Stromal cell of bone marrow (primary cell): ENCODE results near the gene SORCS2.

Experiments
- DNase-seq: peaks from one replicate; pipeline ENCODE4 v3.0.0-alpha.2; 2012; ENCODE audit warnings: low read depth

SORCS2 gene

DNA sequence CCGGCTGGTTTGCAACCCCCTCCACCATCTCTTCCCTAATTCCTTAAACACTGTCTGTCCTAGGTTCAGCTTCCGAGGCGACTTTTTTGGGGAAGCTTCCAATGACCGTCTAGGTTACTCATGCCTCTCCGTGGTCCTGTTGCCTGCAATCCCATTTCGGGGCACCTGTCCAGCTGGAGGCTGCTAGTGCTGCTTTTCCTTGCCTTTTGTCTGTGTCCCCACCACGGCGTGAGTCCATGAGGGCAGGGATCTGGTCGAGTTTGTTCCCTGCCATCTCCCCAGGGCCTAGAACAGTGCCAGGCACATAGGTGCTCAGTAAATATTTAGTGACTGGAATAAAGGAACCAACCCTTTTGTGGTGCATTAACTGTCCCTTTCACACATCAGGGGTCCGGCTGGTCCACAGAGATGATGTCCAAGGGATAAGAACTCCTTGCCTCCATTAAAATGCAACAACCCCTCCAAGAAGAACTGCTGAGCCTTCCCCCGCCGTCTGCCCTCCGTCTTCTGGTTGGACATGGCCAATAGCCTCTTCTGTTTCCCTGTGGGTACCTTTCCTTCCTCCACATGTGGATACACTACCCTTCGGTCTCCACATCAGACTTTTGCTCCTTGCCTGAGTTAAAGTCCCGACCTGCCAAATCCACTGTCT lies 5.7 kb upstream of the SORCS2 start:
- DNase-seq = no peak

DNA sequence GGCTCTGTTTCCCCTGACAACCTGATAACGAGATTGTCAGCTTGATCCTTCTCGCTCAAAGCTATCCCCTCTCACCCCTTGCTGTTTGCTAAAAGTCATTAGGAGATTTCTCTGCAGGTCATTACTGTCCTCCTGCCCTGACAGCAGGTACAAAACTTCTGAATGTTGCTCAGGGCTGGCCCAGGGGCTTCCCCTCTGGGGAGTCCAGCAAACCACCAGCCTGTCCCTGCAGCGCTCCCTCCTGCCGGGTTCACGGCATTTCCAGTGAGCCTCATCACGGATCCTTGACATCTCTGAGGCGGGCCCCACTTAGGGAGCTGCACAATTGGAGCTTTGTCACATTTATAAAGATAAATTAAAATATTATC lies 5.2 kb upstream of the SORCS2 start:
- DNase-seq = no peak

DNA sequence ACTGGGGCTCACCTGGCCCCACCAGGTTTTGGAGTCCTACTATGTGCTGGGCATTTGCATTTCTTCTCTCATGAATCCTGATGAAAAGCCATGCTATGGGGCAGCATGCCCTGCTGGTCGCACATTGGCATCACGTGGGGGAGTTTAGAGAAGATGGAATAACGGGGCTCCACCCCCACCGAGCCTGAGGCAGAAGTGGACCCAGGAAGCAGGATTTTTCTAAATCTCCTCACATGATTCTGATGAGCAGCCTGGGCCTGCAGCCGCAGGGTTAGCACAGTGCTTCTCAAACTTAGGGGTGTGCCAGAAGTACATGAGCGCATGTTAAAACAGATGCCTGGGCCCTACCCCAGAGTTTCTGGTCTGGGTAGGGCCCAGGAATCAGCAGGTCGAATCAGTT lies 4.6 kb upstream of the SORCS2 start:
- no peak for DNase-seq

DNA sequence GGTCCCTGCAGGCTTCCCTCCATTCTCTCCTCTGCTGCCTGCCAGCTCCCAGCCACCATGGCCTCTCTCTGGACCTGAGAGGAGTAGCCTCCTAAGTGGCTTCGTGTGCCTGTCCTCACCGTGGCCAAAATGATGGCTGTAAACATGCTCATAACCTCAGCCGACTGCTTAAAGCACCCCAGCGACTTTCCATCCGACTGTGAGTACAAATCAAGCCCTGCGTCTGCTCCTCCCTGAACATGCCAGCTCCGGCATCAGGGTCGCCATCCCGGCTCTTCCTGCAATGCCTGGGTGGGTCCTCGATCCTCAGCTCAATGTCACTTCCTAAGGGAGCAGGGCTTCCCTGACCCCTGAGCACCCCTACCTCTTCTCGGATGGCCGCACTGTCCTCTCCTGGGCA lies 3.3 kb upstream of the SORCS2 start:
- DNase-seq = no peak

DNA sequence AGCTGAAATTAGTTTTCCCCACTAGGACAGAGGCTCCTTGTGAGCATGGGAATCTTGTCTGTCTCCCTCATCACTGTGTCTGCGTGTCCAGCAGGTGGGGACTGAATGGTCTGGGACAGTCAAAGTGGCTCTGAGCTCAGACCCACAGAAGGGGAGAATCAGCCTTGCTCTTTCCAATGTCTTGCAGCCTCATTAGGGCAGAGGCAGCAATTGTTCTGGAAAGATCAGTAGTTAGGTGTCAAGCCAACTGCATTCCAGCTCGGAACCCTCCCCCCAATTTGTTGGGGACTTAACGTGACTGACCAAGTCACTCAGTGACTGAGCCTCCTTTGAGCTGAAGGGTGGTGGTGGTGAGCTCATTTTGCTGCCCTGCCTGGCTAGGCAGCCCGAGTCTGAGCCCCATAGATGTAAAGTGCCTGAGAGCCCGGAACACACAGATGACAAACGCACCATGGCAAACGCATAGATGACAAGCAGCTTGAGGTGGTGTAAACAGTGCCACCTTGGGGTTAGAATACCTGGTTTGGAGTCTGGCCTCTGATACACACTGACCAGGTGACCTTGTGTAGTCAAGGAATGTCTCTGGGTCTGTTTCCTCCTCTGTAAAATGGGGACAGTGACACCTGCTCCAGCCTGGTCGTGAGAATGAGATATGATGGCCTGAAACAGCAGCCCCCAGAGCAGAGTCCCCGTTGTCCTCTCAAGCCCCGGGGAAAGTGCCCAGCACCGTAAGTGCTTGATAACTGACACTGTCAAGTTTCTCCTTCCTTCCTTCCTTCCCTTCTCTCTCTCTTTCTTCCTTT lies 2.7 kb upstream of the SORCS2 start:
- no peak for DNase-seq

DNA sequence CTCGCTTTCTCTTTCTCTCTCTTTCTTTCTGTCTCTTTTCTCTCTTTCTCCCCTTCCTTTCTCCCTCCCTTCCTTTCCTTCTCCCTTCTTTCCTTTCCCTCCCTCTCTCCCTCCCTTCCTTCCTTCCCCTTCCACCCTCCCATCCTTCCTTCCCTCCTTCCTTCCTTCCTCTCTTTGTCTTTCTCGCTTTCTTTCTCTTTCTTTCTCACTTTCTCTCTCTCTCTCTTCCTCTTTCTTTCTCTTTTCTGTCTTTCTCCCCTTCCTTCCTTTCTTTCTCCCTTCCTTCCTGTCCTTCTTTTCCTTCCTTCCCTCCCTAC lies 2.1 kb upstream of the SORCS2 start:
- no peak for DNase-seq

DNA sequence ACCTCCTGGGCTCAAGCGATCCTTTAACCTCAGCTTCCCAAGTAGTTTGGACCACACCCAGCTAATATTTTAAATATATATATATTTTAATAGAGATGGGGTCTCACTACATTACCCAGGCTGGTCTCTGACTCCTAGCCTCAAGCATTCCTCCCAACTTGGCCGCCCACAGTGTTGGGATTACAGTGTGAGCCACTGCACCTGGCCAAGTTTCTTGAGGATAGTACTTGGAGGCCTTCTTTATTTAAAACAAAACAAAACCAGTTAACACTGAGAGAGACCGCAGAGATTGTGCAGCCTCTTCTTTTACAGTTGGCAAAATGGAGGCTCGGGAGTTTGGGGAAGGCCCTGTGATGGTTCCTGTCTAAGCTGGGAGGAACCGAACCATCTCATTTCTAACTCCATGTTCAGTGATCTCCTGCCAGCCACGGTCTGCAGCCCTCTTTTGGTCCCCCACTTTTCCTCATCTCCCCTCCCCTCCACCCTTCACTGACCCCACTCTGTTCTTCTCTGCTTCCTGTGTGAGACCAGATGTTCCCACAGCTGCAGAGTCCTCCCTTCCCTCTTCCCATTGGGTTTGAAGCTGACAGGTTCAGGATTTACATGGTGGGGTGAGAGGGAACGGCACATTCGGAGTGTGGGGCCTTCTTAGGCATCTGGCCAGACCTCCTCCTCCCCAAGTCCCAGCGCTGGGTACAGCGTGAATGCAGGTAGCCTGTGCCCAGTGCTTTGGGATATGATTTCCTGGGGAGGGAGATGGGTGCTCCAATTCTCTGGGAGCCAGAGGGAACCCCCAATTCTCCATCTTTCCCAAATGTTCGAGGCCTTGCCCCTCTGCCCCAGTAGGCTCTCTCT lies 1.4 kb upstream of the SORCS2 start:
- no peak for DNase-seq

DNA sequence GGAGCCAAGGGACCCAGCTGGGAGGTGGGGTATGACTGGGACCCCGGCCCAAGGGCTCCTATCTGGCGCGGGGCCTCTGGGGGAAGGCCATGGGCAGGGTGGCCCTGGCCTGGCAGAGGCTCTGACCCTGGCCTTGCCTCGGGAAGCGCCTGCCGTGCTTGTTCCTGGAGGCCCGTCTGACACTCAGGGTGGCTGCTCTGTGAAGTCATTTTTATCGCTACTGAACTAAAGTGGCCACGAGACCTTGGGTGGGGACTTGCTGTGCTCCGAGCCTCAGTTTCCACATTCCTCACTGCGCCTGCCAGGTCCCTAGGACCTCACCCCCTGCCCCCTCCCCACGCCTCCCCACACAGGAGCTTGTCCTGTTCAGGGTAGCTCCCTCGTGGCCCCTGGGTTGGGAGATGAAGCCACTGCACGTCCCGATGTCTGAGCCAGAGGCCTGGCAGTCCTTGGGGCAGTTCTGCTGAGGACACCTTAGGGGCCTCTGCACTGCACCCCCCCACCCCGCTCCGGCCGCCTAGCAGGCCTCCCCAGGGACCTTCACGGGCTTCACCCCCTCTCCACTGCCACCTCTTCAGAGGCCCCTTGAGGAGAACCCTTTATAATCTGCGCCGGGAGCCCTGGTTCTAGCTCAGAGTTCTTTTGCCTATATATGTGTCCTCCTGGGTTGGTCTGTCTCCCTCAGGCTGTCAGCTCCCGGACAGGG lies 639 bp upstream of the SORCS2 start:
- DNase-seq = no peak

DNA sequence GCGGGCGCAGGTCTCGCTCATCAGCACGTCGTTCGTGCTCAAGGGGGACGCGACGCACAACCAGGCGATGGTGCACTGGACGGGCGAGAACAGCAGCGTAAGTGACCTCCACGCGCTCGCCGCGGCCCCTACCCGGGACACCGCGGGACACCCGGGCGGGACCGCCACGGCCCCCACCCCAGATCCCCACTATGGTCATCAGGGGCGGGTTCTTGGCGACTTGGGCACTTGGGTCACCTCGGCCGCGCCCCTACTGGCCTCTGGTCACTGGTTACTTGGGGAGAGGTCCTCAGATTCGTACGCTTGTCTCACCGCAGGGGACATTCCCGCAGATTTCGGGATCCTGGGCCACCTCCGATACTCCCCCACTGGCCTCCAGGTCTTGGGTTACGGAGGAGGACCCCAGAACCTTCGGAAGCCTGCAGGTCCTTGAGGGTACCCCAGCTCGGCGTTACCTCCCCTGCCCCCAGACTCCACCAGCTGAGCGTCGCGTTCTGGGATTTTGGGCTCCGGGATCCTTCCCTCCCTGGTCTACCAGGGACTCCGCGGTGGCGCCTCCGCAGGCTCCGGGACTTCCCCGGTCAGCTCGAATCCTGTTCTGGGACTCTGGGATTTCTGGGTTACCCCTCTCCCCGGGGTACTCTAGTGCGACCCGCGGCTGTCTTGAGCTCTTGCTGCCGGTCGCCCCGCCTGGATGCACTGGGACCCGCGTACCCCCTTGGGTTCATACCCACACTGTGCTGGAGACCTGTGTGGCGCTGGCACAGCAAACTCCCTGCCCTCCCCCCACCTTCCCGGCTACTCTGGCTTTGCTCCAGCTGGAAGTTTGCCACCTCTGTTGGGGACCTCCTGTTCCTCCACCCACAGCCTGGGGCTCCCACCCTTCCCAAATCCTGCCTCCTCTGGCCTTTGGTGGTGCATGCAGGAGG lies 956 bp downstream of the SORCS2 start:
- DNase-seq = no peak

DNA sequence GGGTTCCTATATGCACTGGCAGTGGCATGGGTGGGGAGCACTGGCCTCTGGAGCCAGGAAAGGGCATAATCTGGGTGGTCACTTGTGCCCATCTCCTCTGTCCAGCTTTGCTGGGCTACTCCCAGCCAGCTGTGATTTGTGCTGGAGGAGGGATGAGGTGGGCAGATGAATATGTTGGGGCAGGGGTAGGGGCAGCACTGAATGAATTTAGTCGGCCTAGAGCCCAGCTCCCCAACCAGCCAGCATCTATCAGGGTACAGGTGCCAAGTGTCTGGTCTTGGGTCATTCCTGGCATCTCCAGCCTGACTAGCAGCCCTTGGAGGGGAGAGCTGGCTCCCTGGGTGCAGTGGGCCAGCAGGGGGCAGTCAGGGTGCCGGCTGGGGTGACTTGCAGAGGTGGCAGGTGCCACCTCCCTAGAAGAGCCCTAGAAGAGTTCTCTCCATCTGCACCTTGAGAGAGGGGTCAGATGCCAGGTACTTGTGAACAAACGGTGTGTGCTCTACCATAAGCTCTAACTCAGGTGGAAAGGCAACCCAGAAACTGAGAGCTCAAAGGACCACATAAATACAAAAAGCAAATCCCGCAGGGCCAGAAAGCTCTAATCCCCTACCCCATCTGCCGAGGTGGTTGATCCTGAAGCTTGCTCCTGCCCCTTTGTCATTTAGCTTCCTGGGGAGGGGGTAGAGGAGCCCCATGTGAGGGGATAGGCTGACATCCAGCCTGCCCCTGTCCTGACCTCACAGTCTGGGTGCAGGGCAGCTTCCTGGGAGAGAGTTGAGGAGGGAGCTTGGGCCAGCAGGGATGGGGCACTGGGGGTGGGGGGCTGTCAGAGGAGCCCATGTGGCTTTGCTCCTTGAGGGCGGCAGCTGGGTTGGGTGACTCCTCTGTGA lies 2.2 kb downstream of the SORCS2 start:
- no peak for DNase-seq

DNA sequence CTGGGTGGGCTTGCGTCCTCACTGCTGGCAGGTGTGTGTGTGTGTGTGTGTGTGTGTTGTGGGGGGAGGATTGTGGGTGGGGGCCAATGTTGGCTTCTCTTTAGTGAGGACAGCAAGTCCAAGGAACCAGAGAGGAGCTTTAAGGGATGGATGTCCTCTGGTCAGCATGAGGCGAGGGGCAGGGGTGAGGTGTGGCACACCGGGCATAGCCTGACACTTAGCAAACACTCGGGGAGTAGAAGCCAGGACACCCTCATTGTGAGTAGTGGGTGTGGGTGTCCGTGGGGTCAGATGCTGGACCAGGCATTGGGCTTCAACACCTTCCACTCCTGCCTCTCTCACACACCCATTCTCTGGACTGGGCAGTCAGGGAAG lies 2.8 kb downstream of the SORCS2 start:
- DNase-seq = no peak

DNA sequence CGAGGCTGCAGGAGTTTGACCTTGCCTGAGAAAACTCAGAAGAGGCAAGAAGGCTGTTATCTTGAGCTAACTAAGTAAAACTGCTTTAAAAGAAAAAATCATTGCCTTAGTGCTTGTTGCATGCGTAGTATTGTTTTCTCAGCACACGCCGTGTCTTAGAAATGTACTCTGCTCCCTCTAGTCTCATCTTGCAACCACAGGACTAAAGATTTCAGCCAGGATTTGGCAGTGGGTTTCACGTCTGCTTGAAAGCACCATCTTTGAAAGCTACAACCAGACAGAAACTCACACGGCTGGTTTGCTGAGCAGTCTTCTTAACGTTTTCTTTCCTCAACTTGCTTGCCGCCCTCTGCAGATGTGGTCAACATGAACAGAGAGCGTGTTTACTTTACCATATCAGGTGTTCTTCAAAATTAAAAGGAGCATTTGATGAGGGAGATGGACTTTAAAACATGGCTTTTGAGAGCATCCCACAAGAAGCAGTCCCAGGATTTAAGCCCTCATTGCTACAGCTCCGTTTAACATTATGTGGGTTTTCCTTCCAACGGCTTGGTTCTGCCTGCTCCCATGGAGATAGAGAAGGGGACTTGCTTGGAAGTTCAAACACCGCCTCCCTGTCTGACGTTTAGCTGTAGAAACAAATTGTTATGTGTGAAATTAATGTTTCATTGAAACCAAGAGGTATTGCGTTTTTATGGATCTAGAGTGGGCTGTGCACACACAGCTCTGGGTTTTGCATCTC lies 3.4 kb downstream of the SORCS2 start:
- peak; percentile 70 for DNase-seq

DNA sequence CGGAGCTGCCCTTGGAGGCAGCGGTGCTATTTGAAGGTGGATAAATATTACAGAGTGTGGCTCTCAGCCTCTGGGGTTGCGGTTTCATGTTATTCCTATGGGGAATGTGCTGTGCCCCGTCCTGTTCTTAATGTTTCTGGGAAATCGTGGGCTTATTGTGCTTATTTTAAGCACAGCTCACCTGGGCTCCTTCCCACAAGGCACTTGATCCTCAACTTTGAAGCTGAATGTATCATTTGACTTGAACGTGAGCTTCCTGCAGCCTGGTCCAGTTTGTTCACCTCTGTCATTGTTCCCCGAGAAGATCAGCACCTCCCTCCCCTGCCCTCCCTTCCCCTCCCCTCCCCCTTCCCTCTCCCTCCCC lies 3.9 kb downstream of the SORCS2 start:
- no peak for DNase-seq

DNA sequence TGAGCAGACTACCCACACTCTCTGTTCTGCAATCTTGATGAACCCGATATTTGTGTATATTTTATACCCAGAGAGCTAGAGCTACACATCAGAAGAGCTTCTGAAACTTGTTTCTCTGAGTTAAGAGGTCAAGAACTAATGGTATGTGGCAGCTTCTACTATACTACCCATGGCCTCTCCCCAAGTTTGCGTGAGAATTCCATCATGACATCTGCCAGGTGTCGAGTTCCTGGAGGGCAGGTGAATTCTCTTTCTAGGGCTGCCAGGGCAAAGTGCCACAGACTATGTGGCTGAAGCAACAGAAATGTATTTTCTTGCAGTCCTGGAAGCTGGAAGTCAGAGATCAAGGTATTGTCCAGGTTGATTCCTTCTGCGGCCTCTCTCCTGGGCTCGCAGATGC lies 4.4 kb downstream of the SORCS2 start:
- DNase-seq = no peak

DNA sequence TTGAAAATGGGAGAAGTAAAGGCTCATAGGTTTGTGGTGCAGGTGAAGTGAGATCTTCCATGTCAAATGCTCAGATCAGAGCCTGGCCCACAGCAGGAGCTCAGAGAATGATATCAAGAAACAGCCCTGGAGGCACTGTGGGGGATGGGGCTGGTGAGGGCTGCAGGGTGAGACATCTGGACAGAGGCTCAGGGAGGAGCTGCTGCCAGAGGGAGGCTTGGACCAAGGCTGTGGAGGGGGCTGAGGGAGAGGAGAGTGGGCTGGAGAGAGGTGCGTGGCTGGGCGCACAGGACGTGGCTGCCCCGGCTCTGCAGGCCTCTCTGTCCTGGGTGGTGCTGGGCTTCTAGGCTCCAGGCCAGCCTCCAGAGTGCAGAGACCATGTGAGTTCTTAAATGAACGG lies 5.6 kb downstream of the SORCS2 start:
- no peak for DNase-seq

DNA sequence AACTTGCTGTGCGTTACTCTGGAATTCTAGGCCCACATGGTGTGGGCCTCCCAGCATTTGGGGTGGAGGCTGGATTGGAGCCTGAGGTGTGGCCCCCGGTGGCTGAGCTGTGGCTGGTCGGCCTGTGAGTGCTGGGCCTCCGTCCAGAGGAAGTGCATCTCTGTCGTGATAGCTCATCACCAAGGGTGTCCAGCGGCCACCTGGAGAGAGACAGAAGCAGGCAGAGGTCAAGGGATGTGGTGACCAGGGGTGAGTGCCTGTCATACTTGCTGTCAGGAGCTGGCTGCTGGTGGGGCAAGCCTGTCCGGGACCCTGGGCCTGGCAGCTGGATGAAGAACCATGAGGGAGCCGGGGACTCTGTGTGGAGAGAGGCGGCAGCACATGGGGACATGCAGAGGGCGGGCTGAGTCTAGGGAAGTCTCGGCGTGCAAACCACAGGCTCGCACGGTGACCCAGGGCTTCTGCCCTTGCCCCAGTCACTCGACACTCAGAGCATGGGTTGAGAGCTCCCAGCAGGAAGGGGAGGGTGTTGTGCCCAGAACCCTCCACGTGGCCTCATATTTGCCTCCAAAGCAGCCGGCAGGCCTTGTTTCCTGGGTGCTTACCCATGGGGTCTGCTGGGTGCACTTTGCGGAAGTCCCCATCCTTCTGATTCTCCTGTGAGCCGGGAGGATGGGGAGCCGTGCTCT lies 6.2 kb downstream of the SORCS2 start:
- DNase-seq = no peak

DNA sequence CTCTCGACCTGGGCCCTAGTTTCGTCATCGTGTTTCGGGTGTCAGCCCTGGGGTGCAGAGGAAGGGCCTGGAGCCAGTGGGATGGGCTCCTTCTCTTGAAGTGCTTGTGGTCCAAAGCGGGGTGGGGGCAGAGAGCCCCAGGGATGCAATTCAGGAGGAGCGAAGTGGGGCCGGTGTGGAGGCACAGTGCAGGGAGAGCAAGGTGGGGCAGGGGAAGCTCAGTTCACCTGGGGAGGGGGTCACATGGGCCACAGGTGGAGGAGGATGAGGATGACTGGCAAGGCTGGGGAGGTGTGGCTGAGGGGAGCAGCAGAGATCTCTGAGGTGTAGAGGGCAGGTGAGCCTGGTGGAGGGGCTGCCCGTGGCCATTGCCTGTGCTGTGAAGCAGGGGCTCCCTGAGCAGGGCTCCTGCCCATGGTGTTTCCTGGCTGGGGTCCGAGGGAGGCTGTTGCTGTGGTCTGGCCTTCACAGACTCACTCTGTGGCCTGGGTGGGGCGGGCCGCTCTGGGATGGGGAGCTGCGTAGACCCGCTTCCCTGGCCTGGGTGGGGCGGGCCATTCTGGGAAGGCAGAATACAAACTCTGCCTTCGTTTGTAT lies 6.9 kb downstream of the SORCS2 start:
- DNase-seq = no peak

DNA sequence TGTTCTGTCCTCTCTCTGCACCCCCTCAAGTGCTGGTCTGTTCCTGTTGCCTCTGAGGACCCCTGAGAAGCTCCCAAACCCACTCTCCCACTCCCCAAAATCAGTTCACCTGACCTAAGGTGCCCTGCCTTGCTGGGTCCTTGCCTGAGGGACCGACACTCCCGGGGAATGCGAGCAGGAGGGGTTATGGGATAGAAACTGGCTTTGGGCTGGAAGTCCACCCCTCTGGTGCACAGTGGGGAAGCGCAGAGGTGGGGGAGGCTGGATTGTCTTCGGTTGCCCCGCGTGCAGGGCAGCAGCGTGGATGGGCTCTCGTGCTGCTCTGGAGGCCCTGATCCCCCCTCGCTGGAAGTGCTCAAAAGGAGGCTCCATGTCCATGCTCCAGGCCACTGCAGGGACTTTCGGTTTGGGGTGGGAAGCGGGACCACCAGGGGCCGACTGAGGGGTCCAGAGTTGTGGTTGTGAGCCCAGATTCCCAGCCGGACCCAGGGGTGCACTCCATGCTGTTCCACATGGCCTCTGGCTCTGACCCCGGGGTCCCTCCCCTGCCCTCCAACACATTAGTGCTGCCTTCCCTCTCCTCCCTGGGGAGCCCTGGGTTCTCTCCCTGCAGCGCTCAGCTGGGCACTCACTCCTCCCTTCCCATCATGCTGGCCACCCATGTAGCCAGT lies 7.6 kb downstream of the SORCS2 start:
- no peak for DNase-seq
